ENCODE results near the gene DDX21. TPM values are rescaled to one million over a fixed set of nuclear protein-coding genes. Genes with fewer than 3 reads are reported as not detected.

The DDX21 gene
- total and polyA plus RNA-seq, 9 of the 15 experiments (the other 6 are each of a cell fraction or from before 2014, with no cell fraction given) = 143 to 365 (median 281) TPM

DNA sequence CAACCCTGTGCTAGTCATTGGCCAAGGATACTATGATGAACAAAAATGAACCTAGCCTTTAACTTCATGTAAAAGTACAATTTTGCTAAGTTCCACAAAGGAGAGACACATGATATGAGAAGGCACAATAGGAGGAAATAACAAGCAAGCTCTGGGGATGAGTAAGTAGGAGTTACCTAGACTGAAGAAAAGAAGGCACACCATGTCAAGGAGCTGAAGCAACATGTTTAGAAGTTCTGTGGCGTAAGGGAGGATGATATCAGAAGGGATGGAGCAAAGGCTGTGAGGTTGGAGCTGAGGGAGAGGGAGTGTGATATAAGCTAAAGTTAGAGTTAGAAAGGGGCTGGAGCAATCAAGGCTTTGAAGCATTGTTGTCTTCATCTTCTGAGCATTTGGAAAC lies 58.2 kb downstream of the DDX21 start (continued):
- no peak for TF ChIP-seq ZFPM2 (CRISPR knock-in tag; IDR thresholded peaks at IDR 0.05)
- TF ChIP-seq ZNF407 (IDR thresholded peaks at IDR 0.05; ENCODE audit: low read depth) = no peak

Measured in K562 (cell line).